Measurements from ENCODE around the gene MPO. TPM values are rescaled to one million over a fixed set of nuclear protein-coding genes. Genes with fewer than 3 reads are reported as not detected.

MPO gene
- total and polyA plus RNA-seq, 9 of the 15 experiments (the other 6 are each of a cell fraction or from before 2014, with no cell fraction given), result 0.04 to 0.47 (median 0.39) TPM; not detected in 6

DNA sequence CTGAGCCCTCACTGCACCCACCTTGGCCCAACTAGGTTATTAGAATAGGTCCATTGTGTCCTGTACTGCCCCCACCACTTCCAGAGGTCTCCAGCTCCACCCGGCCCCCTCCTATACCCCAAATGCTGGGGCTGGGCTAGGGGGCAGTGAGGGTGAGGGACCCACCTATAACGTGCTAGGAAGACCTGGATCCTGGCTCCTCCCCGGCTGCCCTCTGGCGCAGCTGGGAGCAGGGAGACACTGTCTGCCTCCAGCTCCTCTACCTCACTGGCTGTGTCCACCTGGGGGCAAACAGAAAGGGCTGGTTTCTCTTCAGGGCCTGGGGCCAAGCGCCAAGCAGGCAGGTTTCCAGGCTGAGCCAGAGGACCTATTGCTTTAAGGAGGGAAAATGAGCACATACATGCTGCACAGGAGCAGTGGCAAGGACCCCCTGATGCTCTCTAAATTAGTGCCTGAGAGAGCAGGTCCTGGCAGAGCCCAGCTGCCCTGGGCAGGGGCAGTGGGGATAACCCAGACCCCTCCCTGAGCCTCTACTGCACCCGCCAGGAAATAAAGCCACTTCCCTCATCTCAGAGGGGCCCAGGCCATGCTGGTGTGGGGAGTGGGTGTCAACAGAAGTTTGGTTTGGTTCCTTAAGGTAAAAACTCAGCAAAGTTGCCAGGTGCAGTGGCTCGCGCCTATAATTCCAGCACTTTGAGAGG lies 35.7 kb upstream of the MPO start:
- intact Hi-C loops (cut with micrococcal nuclease), result no loop called here

More for the DNA sequence above, 35.7 kb upstream of the MPO start:
- Histone ChIP-seq H3K9me3 (replicated peaks; ENCODE audit: control insufficient read depth, insufficient read depth, low read depth, low read length) (no peaks in the 10 kb centered on the region), H3K27ac (ENCODE audit: extremely low read depth, low read depth, low read length) (no peak overlapping the region), H3K36me3 (ENCODE audit: control insufficient read depth, insufficient read depth, low read length) (no peaks in the 10 kb centered on the region), H4K20me1 (replicated peaks; ENCODE audit: control insufficient read depth, insufficient read depth, low read length) (no peaks in the 10 kb centered on the region), H3K4me3 (no peak overlapping the region), H2AFZ (ENCODE audit: low read depth, low read length) (no peak overlapping the region), H3K9me1 (ENCODE audit: control insufficient read depth, insufficient read depth, low read length) (no peaks in the 10 kb centered on the region), H3K4me2 (ENCODE audit: insufficient read depth, low read length) (no peak overlapping the region), H3K9ac (ENCODE audit: insufficient read depth in 1 of 2, low read depth in 2 of 2, low read length in 2 of 2) (peak overlapping the region in 1 of 2 experiments; percentile 62; a peak in 2 of 4 replicates), H3K79me2 (ENCODE audit: control insufficient read depth, insufficient read depth, low read length) (no peaks in the 10 kb centered on the region), H3K4me1 (replicated peaks in 1 of 2; ENCODE audit: control insufficient read depth in 2 of 2, insufficient read depth in 2 of 2, low read length in 2 of 2) (peaks cover 0 to 19% of the 10 kb centered on the region in 2 experiments; a peak in 1 of 5 replicates), H3K27me3 (ENCODE audit: control insufficient read depth in 2 of 2, insufficient read depth in 2 of 2, low read length in 2 of 2) (no peaks in the 10 kb centered on the region)
- no TSS peak for BruUV-seq (replicated peaks)
- WGBS (ENCODE audit: insufficient coverage, low coverage, missing lambda C conversion rate), result 51% methylated on average over 8 of the region's 8 CpGs
- FAIRE-seq, result no peak
- no peak for DNase-seq (ENCODE audit: extremely low read depth in 1 of 4, low spot score in 3 of 4)
- ChIA-PET CTCF (ENCODE audit: low intra/inter-chr PET ratio) (interaction anchor here (1.0 to 2.3 kb wide), 3 partner anchors 118 to 688 kb away, joined by 3 to 18 read pairs (median 4); no protein-coding TSS in a partner anchor), POLR2A (interaction anchor here (0.7 to 4.3 kb wide), 8 partner anchors 9 to 314 kb away, joined by 3 to 42 read pairs (median 9); partner anchors contain the start of gene TSPOAP1)
- no peak for ATAC-seq
- in situ Hi-C loops (cut with MboI), result no loop called here
- TF ChIP-seq BDP1 (IDR thresholded peaks at IDR 0.05; ENCODE audit: insufficient read depth, insufficient read length) (no peak), HNRNPL (IDR thresholded peaks at IDR 0.05; ENCODE audit: low read depth, low read length) (no peak), TEAD1 (CRISPR knock-in tag; IDR thresholded peaks at IDR 0.05) (no peak), CHD2 (IDR thresholded peaks at IDR 0.05; ENCODE audit: low read depth, low read length) (no peak), RUNX1 (IDR thresholded peaks at IDR 0.05; ENCODE audit: low read depth) (no peak), ETV6 (IDR thresholded peaks at IDR 0.05; ENCODE audit: borderline replicate concordance in 1 of 2, low read depth in 2 of 2, low read length in 1 of 2) (no peak), ETV6 (CRISPR knock-in tag; IDR thresholded peaks at IDR 0.05; ENCODE audit: borderline replicate concordance) (no peak), FOXP4 (CRISPR knock-in tag; IDR thresholded peaks at IDR 0.05; ENCODE audit: borderline replicate concordance) (no peak), CBFA2T2 (conservative IDR thresholded peaks at IDR 0.05) (no peak), CEBPB (tag; IDR thresholded peaks at IDR 0.05) (no peak), MTA2 (IDR thresholded peaks at IDR 0.05; ENCODE audit: low read depth) (no peak), ATF1 (CRISPR knock-in tag; IDR thresholded peaks at IDR 0.05) (no peak), ATF1 (tag; IDR thresholded peaks at IDR 0.05) (no peak), GATAD2B (IDR thresholded peaks at IDR 0.05; ENCODE audit: borderline replicate concordance) (no peak), HSF4 (CRISPR knock-in tag; IDR thresholded peaks at IDR 0.05; ENCODE audit: borderline replicate concordance) (no peak)
- TF ChIP-seq, protein P1, sequence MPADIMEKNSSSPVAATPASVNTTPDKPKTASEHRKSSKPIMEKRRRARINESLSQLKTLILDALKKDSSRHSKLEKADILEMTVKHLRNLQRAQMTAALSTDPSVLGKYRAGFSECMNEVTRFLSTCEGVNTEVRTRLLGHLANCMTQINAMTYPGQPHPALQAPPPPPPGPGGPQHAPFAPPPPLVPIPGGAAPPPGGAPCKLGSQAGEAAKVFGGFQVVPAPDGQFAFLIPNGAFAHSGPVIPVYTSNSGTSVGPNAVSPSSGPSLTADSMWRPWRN (IDR thresholded peaks at IDR 0.05; ENCODE audit: low read depth), result no peak
